ENCODE data around the gene HAUS3.

GRCh38 chr4:2261853-2262144, 19.9 kb upstream of the HAUS3 start, which contains the start of gene MXD4:
- TF ChIP-seq EZH2phosphoT487 (IDR thresholded peaks at IDR 0.05; ENCODE audit: borderline replicate concordance, low read length) (no peak), CTCF (conservative IDR thresholded peaks at IDR 0.05; ENCODE audit: low read depth, low read length) (no peak)
